Measurements from ENCODE around the gene PPP1R8. TPM values are rescaled to one million over a fixed set of nuclear protein-coding genes. Genes with fewer than 3 reads are reported as not detected.
"Not testable (repeated sequence)": the region's sequence is repeated elsewhere in the genome, so short reads cannot be mapped to it uniquely, and the experiment has no call there.

PPP1R8 gene
- total RNA-seq, 1 donor from 2014 or later = 42.9 TPM

DNA sequence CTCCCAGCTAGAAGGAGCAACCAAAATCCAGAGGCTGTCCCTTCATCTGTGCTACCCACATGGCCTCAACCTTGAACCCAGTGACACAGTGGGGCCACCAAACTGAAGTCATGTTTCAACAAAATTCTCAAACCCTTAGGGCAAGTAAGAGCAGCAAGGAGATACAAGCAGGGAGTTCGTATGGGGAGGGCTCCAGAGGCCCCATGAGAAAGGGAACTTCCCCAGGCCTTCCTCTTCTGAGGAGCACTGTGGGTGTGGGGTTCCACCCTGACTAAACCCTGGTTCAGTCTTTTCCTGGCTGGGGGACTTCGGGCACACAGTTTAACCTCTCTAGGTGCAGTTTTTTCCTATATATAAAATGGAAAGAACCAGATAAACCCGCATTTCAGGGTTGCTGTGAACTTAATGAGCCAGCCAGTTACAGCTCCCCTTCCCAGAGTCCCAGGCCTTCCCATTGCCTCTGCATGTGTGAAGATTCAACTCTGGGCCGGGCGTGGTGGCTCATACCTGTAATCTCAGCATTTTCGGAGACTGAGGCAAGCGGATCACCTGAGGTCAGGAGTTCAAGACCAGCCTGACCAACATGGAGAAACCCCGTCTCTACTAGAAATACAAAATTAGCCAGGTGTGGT, 33.8 kb downstream of the PPP1R8 start:
- H3K4me1 Mint-ChIP-seq = peaks cover 8% of the 10 kb centered on the region
- TF ChIP-seq, protein P1, sequence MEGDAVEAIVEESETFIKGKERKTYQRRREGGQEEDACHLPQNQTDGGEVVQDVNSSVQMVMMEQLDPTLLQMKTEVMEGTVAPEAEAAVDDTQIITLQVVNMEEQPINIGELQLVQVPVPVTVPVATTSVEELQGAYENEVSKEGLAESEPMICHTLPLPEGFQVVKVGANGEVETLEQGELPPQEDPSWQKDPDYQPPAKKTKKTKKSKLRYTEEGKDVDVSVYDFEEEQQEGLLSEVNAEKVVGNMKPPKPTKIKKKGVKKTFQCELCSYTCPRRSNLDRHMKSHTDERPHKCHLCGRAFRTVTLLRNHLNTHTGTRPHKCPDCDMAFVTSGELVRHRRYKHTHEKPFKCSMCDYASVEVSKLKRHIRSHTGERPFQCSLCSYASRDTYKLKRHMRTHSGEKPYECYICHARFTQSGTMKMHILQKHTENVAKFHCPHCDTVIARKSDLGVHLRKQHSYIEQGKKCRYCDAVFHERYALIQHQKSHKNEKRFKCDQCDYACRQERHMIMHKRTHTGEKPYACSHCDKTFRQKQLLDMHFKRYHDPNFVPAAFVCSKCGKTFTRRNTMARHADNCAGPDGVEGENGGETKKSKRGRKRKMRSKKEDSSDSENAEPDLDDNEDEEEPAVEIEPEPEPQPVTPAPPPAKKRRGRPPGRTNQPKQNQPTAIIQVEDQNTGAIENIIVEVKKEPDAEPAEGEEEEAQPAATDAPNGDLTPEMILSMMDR (IDR thresholded peaks at IDR 0.05; ENCODE audit: unreplicated experiment) = no peak
- H3K27me3 Mint-ChIP-seq (ENCODE audit: low read depth) = no peaks in the 10 kb centered on the region
- no peak for DNase-seq (ENCODE audit: low spot score in 2 of 2, unreplicated experiment in 2 of 2)
- H3K27ac Mint-ChIP-seq = peak overlapping the region; percentile 80
- H3K9me3 Mint-ChIP-seq = no peaks in the 10 kb centered on the region
- H3K4me3 Mint-ChIP-seq = no peak overlapping the region
- no peaks in the 10 kb centered on the region for H3K36me3 Mint-ChIP-seq

DNA sequence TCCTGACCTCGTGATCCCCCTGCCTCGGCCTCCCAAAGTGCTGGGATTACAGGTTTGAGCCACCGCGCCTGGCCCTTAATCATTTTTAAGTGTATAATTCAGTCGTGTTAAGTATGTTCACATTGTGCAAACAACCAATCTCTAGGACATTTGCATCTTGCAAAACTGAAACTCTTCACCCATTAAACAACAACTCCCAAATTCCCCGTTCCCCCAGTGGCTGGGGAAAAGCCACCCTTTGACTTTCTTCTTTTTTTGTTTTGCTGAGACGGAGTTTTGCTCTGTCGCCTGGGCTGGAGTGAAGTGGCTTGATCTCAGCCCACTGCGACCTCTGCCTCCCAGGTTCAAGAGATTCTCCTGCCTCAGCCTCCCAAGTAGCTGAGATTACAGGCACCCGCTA, 35.2 kb downstream of the PPP1R8 start:
- no peak overlapping the region for H3K4me3 Mint-ChIP-seq
- DNase-seq (ENCODE audit: low spot score in 2 of 2, unreplicated experiment in 2 of 2) = no peak
- H3K9me3 Mint-ChIP-seq = no peaks in the 10 kb centered on the region
- H3K27ac Mint-ChIP-seq = no peak overlapping the region
- H3K4me1 Mint-ChIP-seq = peaks cover 8% of the 10 kb centered on the region
- H3K36me3 Mint-ChIP-seq = no peaks in the 10 kb centered on the region
- TF ChIP-seq, protein P1 (IDR thresholded peaks at IDR 0.05; ENCODE audit: unreplicated experiment) = no peak
- H3K27me3 Mint-ChIP-seq (ENCODE audit: low read depth) = no peaks in the 10 kb centered on the region

DNA sequence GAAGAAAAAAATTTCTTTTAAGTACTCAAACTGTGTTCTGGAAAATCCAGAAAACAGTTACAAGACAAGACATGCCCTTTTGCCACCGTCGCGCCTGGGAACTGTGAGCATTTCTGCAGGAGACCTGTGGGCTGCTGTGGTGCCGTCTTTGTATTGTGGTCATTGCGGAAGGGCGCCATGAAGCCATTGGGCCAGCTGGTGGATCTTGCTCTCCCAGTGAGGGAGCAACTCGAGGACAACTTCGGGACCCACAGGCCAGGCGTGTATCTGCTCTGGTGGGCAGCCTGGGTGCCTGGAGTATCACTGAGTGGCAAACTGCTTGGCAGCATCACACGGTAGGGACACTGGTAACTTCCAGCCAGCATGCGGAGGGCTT, 38.0 kb downstream of the PPP1R8 start:
- H3K9me3 Mint-ChIP-seq = no peaks in the 10 kb centered on the region
- DNase-seq (ENCODE audit: low spot score in 2 of 2, unreplicated experiment in 2 of 2) = no peak
- peaks cover 13% of the 10 kb centered on the region for H3K4me1 Mint-ChIP-seq
- TF ChIP-seq, protein P1 (IDR thresholded peaks at IDR 0.05; ENCODE audit: unreplicated experiment) = no peak
- peaks cover 11% of the 10 kb centered on the region for H3K27me3 Mint-ChIP-seq (ENCODE audit: low read depth)
- no peak overlapping the region for H3K4me3 Mint-ChIP-seq
- no peaks in the 10 kb centered on the region for H3K36me3 Mint-ChIP-seq
- no peak overlapping the region for H3K27ac Mint-ChIP-seq

DNA sequence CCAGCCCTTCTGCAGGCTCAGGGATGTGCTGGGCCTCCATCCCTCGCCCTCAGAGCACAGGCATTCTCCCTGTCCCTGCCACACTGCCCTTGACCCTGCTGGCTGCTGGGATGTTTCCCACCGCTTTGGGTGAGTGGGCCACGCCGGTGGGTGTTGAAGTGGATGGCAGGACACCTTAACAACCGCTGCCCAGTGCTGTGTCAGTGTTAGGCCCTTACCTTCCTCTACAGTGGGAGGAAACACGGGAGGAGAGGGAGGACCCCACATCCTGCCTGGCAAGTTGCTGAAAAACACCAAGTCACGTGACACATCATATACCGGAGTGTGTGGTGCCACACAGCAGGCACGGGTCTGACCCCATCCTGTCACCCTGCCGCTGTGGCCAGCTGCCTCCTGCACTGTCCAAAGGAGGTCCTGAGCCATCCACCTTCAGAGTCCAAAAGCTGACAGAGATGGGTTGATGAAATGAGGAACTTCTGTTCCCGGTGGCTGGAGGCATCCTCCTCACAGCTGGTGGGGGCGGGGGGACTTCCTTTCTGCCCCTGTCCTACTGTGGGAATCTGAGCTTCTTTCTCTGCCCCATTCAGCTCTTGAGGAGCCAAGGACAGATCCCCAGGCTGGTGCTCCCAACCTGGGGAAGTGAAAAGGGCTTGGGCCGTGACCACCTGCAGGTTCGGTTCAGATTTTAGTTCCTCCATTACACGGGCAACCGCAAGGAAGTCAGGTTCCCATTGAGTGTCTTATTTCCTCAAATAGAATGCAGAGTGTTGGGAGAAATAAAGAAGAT, 38.5 kb downstream of the PPP1R8 start:
- no peaks in the 10 kb centered on the region for H3K36me3 Mint-ChIP-seq
- H3K4me1 Mint-ChIP-seq = peaks cover 12% of the 10 kb centered on the region
- H3K4me3 Mint-ChIP-seq = no peak overlapping the region

DNA sequence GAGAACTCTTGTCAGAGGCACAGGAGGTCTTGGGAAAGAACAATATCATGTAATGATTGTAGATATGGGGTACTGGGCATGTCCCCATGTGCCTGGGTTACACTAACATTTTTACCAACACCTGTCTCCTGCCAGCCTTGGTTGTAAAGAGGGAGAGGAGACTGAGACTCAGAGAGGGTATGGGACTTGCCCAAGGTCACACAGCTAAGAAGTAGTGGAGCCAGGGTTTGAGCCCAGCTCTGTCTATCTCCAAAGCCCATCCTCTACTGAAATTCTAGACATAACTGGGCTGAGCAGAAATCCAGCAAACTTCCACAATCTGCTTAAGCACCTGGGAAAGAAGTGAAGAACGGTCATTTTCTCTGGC, 39.1 kb downstream of the PPP1R8 start:
- peaks cover 14% of the 10 kb centered on the region for H3K27me3 Mint-ChIP-seq (ENCODE audit: low read depth)
- peaks cover 11% of the 10 kb centered on the region for H3K4me1 Mint-ChIP-seq
- TF ChIP-seq, protein P1 (IDR thresholded peaks at IDR 0.05; ENCODE audit: unreplicated experiment) = no peak
- no peak for DNase-seq (ENCODE audit: low spot score in 2 of 2, unreplicated experiment in 2 of 2)
- H3K9me3 Mint-ChIP-seq = no peaks in the 10 kb centered on the region
- no peak overlapping the region for H3K4me3 Mint-ChIP-seq
- no peaks in the 10 kb centered on the region for H3K36me3 Mint-ChIP-seq
- no peak overlapping the region for H3K27ac Mint-ChIP-seq

More for the DNA sequence above, 38.5 kb downstream of the PPP1R8 start:
- peaks cover 14% of the 10 kb centered on the region for H3K27me3 Mint-ChIP-seq (ENCODE audit: low read depth)
- TF ChIP-seq, protein P1 (IDR thresholded peaks at IDR 0.05; ENCODE audit: unreplicated experiment) = no peak
- DNase-seq (ENCODE audit: low spot score in 2 of 2, unreplicated experiment in 2 of 2) = no peak
- H3K27ac Mint-ChIP-seq = no peak overlapping the region
- no peaks in the 10 kb centered on the region for H3K9me3 Mint-ChIP-seq

DNA sequence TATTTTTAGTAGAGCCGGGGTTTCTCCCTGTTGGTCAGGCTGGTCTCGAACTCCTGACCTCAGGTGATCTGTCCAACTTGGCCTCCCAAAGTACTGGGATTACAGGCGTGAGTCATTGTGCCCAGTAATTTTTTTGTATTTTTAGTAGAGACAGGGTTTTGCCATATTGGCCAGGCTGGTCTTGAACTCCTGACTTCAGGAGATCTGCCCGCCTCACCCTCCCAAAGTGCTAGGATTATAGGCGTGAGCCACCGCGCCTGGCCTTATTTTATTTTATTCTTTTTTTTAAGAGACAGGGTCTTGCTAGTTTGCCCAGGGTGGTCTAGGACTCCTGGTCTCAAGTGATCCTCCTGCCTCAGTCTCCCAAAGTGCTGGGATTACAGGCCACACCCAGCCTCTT, 40.5 kb downstream of the PPP1R8 start:
- not testable (repeated sequence) for H3K4me3 Mint-ChIP-seq; H3K36me3 Mint-ChIP-seq; H3K9me3 Mint-ChIP-seq; H3K27ac Mint-ChIP-seq; DNase-seq (ENCODE audit: low spot score in 2 of 2, unreplicated experiment in 2 of 2)
- peaks cover 11% of the 10 kb centered on the region for H3K4me1 Mint-ChIP-seq
- peaks cover 16% of the 10 kb centered on the region for H3K27me3 Mint-ChIP-seq (ENCODE audit: low read depth)
